Measurements from ENCODE around the gene CYP4F8.

CYP4F8 gene

GRCh38 chr19:15616627-15617270 lies 1.7 kb downstream of the CYP4F8 start:
- no peak for TF ChIP-seq CTCF (IDR thresholded peaks at IDR 0.05; ENCODE audit: low read depth, low read length)
- in situ Hi-C loops (cut with HindIII; ENCODE audit: low sequenced_read_pairs): no loop called here
- no peak overlapping the region for H3K4me3 ChIP-seq (ENCODE audit: low read depth, low read length)
- DNase-seq (ENCODE audit: low read depth, low spot score): no peak

- no peak for TF ChIP-seq CTCF (IDR thresholded peaks at IDR 0.05; ENCODE audit: low read depth, low read length)
- no peak overlapping the region for H3K4me3 ChIP-seq (ENCODE audit: low read depth, low read length)
- in situ Hi-C loops (cut with HindIII; ENCODE audit: low sequenced_read_pairs): no loop called here
- no peak for DNase-seq (ENCODE audit: low read depth, low spot score)
These were observed 3.3 kb downstream of the CYP4F8 start for GRCh38 chr19:15618321-15618720.

DNA sequence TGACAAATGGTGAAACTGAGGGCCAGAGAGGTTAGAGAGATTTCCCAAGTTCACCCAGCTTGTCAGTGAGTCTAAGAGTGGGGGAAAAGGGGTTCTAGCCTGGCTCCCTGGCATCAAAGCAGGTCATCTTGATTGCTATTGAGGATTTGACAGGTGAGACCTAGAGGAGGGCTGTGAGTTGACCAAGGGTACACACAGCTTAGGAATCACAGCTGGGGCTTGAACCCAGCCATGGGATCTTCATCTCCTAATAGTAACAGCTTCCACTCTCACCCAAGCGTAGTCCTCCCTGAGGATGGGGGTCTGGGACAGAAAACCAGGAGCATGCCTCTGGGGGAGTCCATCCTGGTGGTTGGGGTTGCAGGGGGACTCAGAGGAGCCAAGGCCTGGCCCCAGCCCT lies 6.8 kb downstream of the CYP4F8 start:
- in situ Hi-C loops (cut with HindIII; ENCODE audit: low sequenced_read_pairs): no loop called here
- TF ChIP-seq CTCF (IDR thresholded peaks at IDR 0.05; ENCODE audit: low read depth, low read length): no peak
- H3K4me3 ChIP-seq (ENCODE audit: low read depth, low read length): no peak overlapping the region
- DNase-seq (ENCODE audit: low read depth, low spot score): no peak

DNA sequence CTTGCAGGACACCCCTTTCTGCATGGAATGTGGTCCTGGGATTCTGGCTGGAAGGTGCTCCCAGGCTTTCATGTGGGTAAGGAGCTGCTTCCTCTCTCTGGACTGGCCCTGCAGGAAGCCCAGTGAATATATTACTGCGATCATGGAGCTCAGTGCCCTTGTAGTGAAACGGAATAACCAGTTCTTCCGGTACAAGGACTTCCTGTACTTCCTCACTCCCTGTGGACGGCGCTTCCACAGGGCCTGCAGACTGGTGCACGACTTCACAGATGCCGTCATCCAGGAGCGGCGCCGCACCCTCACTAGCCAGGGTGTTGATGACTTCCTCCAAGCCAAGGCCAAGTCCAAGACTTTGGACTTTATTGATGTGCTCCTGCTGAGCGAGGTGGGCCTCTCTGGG lies 8.0 kb downstream of the CYP4F8 start:
- in situ Hi-C loops (cut with HindIII; ENCODE audit: low sequenced_read_pairs): no loop called here
- no peak for DNase-seq (ENCODE audit: low read depth, low spot score)
- H3K4me3 ChIP-seq (ENCODE audit: low read depth, low read length): no peak overlapping the region
- TF ChIP-seq CTCF (IDR thresholded peaks at IDR 0.05; ENCODE audit: low read depth, low read length): no peak

- DNase-seq (ENCODE audit: low read depth, low spot score): no peak
- no peak for TF ChIP-seq CTCF (IDR thresholded peaks at IDR 0.05; ENCODE audit: low read depth, low read length)
- in situ Hi-C loops (cut with HindIII; ENCODE audit: low sequenced_read_pairs): no loop called here
- H3K4me3 ChIP-seq (ENCODE audit: low read depth, low read length): no peak overlapping the region
These were observed 8.8 kb downstream of the CYP4F8 start for GRCh38 chr19:15623711-15624318.

- DNase-seq (ENCODE audit: low read depth, low spot score): no peak
These were observed 13.4 kb downstream of the CYP4F8 start for GRCh38 chr19:15628236-15629002.

More at GRCh38 chr19:15628236-15629002, 13.4 kb downstream of the CYP4F8 start:
- TF ChIP-seq CTCF (IDR thresholded peaks at IDR 0.05; ENCODE audit: low read depth, low read length): no peak
- no peak overlapping the region for H3K4me3 ChIP-seq (ENCODE audit: low read depth, low read length)
- in situ Hi-C loops (cut with HindIII; ENCODE audit: low sequenced_read_pairs): no loop called here
